ENCODE data around the gene OXER1. TPM values are rescaled to one million over a fixed set of nuclear protein-coding genes. Genes with fewer than 3 reads are reported as not detected.

The OXER1 gene, protein sequence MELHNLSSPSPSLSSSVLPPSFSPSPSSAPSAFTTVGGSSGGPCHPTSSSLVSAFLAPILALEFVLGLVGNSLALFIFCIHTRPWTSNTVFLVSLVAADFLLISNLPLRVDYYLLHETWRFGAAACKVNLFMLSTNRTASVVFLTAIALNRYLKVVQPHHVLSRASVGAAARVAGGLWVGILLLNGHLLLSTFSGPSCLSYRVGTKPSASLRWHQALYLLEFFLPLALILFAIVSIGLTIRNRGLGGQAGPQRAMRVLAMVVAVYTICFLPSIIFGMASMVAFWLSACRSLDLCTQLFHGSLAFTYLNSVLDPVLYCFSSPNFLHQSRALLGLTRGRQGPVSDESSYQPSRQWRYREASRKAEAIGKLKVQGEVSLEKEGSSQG
- 0.09 TPM in 1 of 2 replicates, not detected in the other for total RNA-seq

DNA sequence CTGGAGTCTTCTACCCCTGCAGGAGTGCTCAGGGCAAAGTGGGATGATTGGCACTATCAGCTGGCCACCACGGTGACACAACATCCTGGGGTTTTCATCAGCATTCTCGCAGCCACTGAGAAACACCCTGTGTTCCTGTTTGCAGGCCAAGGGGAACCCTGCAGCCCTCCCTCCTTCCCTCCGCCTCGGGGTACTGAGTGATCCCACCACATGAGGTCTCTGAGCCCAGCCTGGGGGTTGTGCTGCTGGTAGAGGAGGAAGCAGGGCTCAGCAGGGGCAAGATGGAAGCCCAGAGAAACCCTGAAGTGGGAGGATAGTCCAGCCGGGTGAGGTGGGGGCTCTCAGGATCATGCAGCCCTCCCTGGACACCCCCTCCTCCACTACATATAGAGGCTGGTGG is at the start of gene OXER1:
TSS of gene OXER1 (minus strand) at position 40 of the 400 bp plus-strand sequence. CDS start 73 bp downstream, outside the sequence.

GRCh38 chr2:42792583-42793333 is 28.8 kb upstream of the OXER1 start, which contains the start of gene HAAO:
Gene HAAO, minus strand, starts transcription at chr2:42792583. Its CDS starts 47 bp downstream, at chr2:42792536.

Other genes starting within 250 kb of the OXER1 start
- 16.5 and 18.4 TPM in 2 replicates for gene MTA3, start 195.5 kb downstream of the OXER1 start, total RNA-seq
- 0.70 TPM in 1 of 2 replicates, not detected in the other for gene HAAO, start 28.4 kb upstream of the OXER1 start, total RNA-seq